ENCODE data around the gene COL1A2.

Gene COL1A2

DNA sequence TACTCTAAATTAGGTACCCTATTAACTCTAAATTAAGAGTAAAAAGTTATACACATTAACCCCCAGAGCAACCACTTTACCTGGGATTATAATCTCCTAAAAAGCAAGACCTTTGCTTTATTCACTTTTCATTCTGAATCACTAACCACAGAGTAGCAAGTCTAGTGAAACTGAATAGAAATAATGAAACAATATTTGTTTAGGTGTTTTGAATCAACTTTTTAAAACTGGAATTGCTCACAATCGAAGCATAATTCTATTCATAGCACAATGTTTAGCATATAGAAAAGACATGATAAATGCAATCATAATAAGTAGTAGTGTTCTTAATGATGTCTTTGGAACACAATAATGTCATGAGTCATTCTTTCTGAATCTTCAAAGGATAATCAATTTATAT lies 77.9 kb downstream of the COL1A2 start:
- Mint-ChIP-seq H3K27me3 (no peaks in the 10 kb centered on the region), H3K27ac (no peak overlapping the region), H3K36me3 (ENCODE audit: low read depth) (no peaks in the 10 kb centered on the region), H3K9me3 (peaks cover 12% of the 10 kb centered on the region), H3K4me1 (ENCODE audit: low read depth) (no peaks in the 10 kb centered on the region), H3K4me3 (no peak overlapping the region)
- intact Hi-C loops (cut with micrococcal nuclease), result no loop called here

DNA sequence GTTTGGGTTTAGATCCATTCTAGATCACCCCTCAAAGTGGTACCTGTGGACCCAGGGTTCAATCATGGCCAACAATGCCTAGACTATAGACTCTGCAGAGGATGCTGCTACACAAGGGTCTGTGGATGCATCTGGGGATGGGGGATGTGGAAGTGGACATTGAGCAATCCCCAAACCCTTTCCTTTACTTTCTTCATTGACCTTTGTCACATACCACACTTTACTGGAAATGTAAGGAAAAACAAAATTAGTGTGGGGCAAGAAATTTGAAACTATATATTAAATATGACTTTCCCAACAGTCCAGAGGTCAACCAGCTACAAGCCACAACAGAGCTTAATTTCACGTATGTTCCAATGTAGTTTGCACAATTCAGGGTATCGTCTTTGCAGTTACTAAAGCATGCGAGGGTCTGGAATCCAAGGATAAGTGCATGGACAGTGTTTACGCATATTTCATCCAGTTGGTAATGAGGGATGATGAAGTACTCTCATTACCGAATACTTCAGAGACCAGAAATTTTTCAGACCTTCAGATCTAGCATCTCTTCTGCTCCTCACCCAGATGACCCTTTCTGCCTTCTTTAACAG lies 81.7 kb downstream of the COL1A2 start:
- Mint-ChIP-seq H3K36me3 (ENCODE audit: low read depth) (no peaks in the 10 kb centered on the region), H3K27ac (no peak overlapping the region), H3K4me3 (no peak overlapping the region), H3K27me3 (peaks cover 2% of the 10 kb centered on the region), H3K4me1 (ENCODE audit: low read depth) (no peaks in the 10 kb centered on the region), H3K9me3 (peaks cover 6% of the 10 kb centered on the region)
- intact Hi-C loops (cut with micrococcal nuclease), result no loop called here

DNA sequence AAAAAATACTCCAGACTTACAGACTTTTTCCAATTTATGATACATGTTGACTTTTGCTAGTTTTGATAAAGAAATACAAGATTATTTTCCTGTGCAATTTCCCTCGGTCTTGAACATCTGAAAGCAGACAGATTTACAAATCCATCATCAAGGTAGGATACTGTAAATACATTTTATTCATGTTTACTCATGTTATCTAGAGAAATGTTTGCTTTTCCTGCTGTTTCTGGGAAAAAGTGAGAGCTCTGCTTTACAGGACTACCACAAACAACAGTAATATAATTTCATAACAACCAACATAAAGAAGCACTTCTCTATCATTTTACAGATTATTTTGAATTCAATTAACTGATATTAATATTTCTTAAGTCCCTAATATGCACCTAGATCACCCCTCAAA lies 83.2 kb downstream of the COL1A2 start:
- Mint-ChIP-seq H3K4me3 (no peak overlapping the region), H3K36me3 (ENCODE audit: low read depth) (no peaks in the 10 kb centered on the region), H3K27ac (no peak overlapping the region), H3K27me3 (peaks cover 2% of the 10 kb centered on the region), H3K4me1 (ENCODE audit: low read depth) (no peaks in the 10 kb centered on the region), H3K9me3 (no peaks in the 10 kb centered on the region)
- intact Hi-C loops (cut with micrococcal nuclease), result no loop called here

DNA sequence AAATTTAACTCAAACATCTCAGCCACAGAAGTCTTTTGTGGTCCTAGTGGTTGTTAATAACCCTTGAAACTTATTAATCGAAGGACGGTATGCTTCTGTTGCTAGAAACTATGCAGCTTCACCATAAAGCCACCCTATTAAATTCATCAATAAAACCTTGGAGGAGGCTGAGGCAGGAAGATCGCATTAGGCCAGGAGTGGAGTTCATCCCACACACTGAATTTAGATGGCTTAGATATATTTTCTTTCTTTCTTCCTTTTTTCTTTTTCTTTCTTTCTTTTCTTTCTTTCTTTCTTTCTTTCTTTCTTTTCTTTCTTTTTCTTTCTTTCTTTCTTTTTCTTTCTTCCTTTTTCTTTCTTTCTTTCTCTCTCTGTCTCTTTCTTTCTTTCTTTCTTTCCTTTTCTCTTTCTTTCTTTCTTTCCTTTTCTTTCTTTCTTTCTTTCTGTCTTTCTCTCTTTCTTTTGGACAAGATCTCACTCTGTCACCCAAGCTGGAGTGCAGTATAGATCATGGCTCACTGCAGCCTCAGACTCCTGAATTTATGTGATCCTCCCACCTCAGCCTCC lies 84.0 kb downstream of the COL1A2 start:
- Mint-ChIP-seq H3K36me3 (ENCODE audit: low read depth) (no peaks in the 10 kb centered on the region), H3K9me3 (no peaks in the 10 kb centered on the region), H3K27me3 (peaks cover 2% of the 10 kb centered on the region), H3K4me3 (no peak overlapping the region), H3K4me1 (ENCODE audit: low read depth) (no peaks in the 10 kb centered on the region), H3K27ac (no peak overlapping the region)
- intact Hi-C loops (cut with micrococcal nuclease), result no loop called here
